HepG2 (cell line): ENCODE data around the gene SPPL2B. TPM values are rescaled to one million over a fixed set of nuclear protein-coding genes. Genes with fewer than 3 reads are reported as not detected.

Source experiments
- ATAD3A ChIP-seq: sonication (generic); formaldehyde crosslinking; IDR thresholded peaks from 2 replicates; pipeline ENCODE4 v1.4.0; 2020; ENCODE audit warnings: missing genetic modification reagents
- IRF1 ChIP-seq: sonication (generic); formaldehyde crosslinking; IDR thresholded peaks from 2 replicates; pipeline ENCODE4 v1.4.0; 2020; ENCODE audit warnings: low read depth, mild to moderate bottlenecking, missing genetic modification reagents
- KAT2B ChIP-seq: fragments of 150-350 bp; IDR thresholded peaks from 2 replicates; pipeline ENCODE4 v1.6.1; 2014; ENCODE audit warnings: low read depth, low read length, borderline replicate concordance
- MTF1 ChIP-seq: sonication (generic); formaldehyde crosslinking; IDR thresholded peaks from 2 replicates; pipeline ENCODE4 v1.5.0; 2020; ENCODE audit warnings: missing genetic modification reagents
- SKI ChIP-seq: fragments of 450-650 bp; IDR thresholded peaks from one replicate; pipeline ENCODE4 v1.6.1; 2018; ENCODE audit warnings: mild to moderate bottlenecking; ENCODE audit not compliant: partially characterized antibody
- SRSF4 ChIP-seq: fragments of 200-400 bp; formaldehyde crosslinking; IDR thresholded peaks from one replicate; pipeline ENCODE4 v1.6.1; 2018; ENCODE audit warnings: mild to moderate bottlenecking, low read depth, low read length, moderate library complexity; ENCODE audit not compliant: poor library complexity, severe bottlenecking
- ZFP36 ChIP-seq: fragments of 150-350 bp; IDR thresholded peaks from 2 replicates; pipeline ENCODE4 v1.6.1; 2018; ENCODE audit warnings: borderline replicate concordance, low read length, low read depth; ENCODE audit not compliant: partially characterized antibody
- ZNF205 ChIP-seq: IDR thresholded peaks from 2 replicates; pipeline ENCODE4 v1.6.1; 2018; ENCODE audit warnings: missing biosample characterization, missing genetic modification reagents
- ZNF207 ChIP-seq: fragments of 450-650 bp; IDR thresholded peaks from 2 replicates; pipeline ENCODE4 v1.6.1; 2016; ENCODE audit warnings: antibody characterized with exemption, borderline replicate concordance
- ZNF546 ChIP-seq: sonication (generic); formaldehyde crosslinking; conservative IDR thresholded peaks from 2 replicates; pipeline ENCODE4 v1.8.1; 2023; ENCODE audit warnings: mild to moderate bottlenecking, missing genetic modification reagents
- ZNF766 ChIP-seq: sonication (generic); formaldehyde crosslinking; IDR thresholded peaks from 2 replicates; pipeline ENCODE4 v1.5.0; 2020; ENCODE audit warnings: missing genetic modification reagents, borderline replicate concordance
- ZNF780A ChIP-seq: sonication (generic); formaldehyde crosslinking; IDR thresholded peaks from 2 replicates; pipeline ENCODE4 v1.8.0; 2022; ENCODE audit warnings: mild to moderate bottlenecking, missing genetic modification reagents, moderate library complexity
- polyA plus RNA-seq, 8 experiments: library from polyadenylated mRNA; depleted of rRNA in 3 of 8; stranded (reverse) in 7 of 8; unstranded in 1 of 8; fragments of >200 nt; fragmentation: Illumina TruSeq in 4 of 8; extraction: Trizol in 4 of 8; gene quantifications; 2 replicates each; pipeline versions ENCODE4 v1.2.1 to v1.2.3, GENCODE V29; 2011 to 2016; ENCODE audit warnings: low read depth in 4 of 8, missing spikeins in 1 of 8, mixed read lengths in 1 of 8; ENCODE audit not compliant: insufficient read depth in 1 of 8
- total RNA-seq, 5 experiments: library from RNA; depleted of rRNA; stranded (reverse); fragments of >200 nt; fragmentation: Illumina TruSeq; extraction: Trizol; gene quantifications; 2 replicates each; pipeline ENCODE4 v1.2.3, GENCODE V29; 2016; ENCODE audit warnings: low read depth in 1 of 5
- TF ChIP-seq, protein P1 (sequence below): sonication (generic); formaldehyde crosslinking; IDR thresholded peaks from 2 replicates; pipeline ENCODE4 v1.5.0; 2020; ENCODE audit warnings: missing genetic modification reagents
- TF ChIP-seq, protein P2 (sequence below): fragments of 450-650 bp; IDR thresholded peaks from 2 replicates; pipeline ENCODE4 v1.6.1; 2017
- TF ChIP-seq, protein P3 (sequence below): sonication (generic); formaldehyde crosslinking; IDR thresholded peaks from one replicate; pipeline ENCODE4 v1.5.1; 2020; ENCODE audit warnings: mild to moderate bottlenecking, missing genetic modification reagents; ENCODE audit errors: not compliant biosample characterization
- TF ChIP-seq, protein P4 (sequence below): sonication (generic); formaldehyde crosslinking; conservative IDR thresholded peaks from 2 replicates; pipeline ENCODE4 v1.8.1; 2023; ENCODE audit warnings: missing genetic modification reagents

SPPL2B gene
- total and polyA plus RNA-seq, 2 of the 13 experiments (the other 11 are each of a cell fraction or from before 2014, with no cell fraction given) = 14.9 to 15.2 TPM

GRCh38 chr19:2330255-2330631 is 1.8 kb downstream of the SPPL2B start (continued):
- TF ChIP-seq, protein P1, sequence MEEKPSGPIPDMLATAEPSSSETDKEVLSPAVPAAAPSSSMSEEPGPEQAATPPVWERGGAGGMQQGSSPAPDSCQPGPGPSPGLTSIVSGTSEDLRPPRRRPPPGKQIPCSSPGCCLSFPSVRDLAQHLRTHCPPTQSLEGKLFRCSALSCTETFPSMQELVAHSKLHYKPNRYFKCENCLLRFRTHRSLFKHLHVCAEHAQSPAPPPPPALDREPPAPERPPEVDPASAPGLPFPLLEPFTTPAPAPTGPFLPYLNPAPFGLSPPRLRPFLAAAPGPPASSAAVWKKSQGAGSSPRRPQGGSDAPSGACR (CRISPR knock-in tag) = no peak
- TF ChIP-seq ATAD3A (CRISPR knock-in tag) (no peak), ZFP36 (no peak), ZNF546 (CRISPR knock-in tag) (no peak), KAT2B (no peak), ZNF205 (no peak), IRF1 (CRISPR knock-in tag) (no peak), ZNF766 (CRISPR knock-in tag) (no peak), SKI (no peak), SRSF4 (no peak), ZNF207 (no peak), MTF1 (CRISPR knock-in tag) (no peak), ZNF780A (CRISPR knock-in tag) (0 out of 2 replicates have a peak, but pooled peaks have one; percentile 20)
- TF ChIP-seq, protein P2, sequence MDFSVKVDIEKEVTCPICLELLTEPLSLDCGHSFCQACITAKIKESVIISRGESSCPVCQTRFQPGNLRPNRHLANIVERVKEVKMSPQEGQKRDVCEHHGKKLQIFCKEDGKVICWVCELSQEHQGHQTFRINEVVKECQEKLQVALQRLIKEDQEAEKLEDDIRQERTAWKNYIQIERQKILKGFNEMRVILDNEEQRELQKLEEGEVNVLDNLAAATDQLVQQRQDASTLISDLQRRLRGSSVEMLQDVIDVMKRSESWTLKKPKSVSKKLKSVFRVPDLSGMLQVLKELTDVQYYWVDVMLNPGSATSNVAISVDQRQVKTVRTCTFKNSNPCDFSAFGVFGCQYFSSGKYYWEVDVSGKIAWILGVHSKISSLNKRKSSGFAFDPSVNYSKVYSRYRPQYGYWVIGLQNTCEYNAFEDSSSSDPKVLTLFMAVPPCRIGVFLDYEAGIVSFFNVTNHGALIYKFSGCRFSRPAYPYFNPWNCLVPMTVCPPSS = no peak
- TF ChIP-seq, protein P3, sequence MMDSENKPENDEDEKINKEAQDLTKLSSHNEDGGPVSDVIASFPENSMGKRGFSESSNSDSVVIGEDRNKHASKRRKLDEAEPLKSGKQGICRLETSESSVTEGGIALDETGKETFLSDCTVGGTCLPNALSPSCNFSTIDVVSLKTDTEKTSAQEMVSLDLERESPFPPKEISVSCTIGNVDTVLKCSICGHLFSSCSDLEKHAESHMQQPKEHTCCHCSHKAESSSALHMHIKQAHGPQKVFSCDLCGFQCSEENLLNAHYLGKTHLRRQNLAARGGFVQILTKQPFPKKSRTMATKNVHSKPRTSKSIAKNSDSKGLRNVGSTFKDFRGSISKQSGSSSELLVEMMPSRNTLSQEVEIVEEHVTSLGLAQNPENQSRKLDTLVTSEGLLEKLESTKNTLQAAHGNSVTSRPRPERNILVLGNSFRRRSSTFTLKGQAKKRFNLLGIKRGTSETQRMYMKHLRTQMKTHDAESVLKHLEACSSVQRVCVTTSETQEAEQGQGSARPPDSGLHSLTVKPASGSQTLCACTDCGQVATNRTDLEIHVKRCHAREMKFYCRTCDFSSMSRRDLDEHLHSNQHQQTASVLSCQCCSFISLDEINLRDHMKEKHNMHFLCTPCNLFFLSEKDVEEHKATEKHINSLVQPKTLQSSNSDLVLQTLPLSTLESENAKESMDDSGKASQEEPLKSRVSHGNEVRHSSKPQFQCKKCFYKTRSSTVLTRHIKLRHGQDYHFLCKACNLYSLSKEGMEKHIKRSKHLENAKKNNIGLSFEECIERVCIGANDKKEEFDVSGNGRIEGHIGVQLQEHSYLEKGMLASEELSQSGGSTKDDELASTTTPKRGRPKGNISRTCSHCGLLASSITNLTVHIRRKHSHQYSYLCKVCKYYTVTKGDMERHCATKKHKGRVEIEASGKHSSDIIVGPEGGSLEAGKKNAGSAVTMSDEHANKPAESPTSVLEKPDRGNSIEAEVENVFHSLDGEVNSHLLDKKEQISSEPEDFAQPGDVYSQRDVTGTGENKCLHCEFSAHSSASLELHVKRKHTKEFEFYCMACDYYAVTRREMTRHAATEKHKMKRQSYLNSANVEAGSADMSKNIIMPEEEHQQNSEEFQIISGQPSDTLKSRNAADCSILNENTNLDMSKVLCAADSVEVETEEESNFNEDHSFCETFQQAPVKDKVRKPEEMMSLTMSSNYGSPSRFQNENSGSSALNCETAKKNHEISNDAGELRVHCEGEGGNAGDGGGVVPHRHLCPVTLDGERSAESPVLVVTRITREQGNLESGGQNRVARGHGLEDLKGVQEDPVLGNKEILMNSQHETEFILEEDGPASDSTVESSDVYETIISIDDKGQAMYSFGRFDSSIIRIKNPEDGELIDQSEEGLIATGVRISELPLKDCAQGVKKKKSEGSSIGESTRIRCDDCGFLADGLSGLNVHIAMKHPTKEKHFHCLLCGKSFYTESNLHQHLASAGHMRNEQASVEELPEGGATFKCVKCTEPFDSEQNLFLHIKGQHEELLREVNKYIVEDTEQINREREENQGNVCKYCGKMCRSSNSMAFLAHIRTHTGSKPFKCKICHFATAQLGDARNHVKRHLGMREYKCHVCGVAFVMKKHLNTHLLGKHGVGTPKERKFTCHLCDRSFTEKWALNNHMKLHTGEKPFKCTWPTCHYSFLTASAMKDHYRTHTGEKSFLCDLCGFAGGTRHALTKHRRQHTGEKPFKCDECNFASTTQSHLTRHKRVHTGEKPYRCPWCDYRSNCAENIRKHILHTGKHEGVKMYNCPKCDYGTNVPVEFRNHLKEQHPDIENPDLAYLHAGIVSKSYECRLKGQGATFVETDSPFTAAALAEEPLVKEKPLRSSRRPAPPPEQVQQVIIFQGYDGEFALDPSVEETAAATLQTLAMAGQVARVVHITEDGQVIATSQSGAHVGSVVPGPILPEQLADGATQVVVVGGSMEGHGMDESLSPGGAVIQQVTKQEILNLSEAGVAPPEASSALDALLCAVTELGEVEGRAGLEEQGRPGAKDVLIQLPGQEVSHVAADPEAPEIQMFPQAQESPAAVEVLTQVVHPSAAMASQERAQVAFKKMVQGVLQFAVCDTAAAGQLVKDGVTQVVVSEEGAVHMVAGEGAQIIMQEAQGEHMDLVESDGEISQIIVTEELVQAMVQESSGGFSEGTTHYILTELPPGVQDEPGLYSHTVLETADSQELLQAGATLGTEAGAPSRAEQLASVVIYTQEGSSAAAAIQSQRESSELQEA = no peak
- TF ChIP-seq, protein P4, sequence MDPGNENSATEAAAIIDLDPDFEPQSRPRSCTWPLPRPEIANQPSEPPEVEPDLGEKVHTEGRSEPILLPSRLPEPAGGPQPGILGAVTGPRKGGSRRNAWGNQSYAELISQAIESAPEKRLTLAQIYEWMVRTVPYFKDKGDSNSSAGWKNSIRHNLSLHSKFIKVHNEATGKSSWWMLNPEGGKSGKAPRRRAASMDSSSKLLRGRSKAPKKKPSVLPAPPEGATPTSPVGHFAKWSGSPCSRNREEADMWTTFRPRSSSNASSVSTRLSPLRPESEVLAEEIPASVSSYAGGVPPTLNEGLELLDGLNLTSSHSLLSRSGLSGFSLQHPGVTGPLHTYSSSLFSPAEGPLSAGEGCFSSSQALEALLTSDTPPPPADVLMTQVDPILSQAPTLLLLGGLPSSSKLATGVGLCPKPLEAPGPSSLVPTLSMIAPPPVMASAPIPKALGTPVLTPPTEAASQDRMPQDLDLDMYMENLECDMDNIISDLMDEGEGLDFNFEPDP (CRISPR knock-in tag) = no peak
